Mesenchymal stem cell (in vitro differentiated cells and primary cell): Measurements from ENCODE around the gene LRFN2.
A peak's percentile ranks its signal among the peaks of the same experiment; 100 is the strongest.

Experiments used
- DNase-seq: peaks from one replicate; pipeline ENCODE4 v3.0.0-alpha.2; 2013
- H2AFZ ChIP-seq: one replicate; pipeline ENCODE4 v1.6.1; 2013; ENCODE audit warnings: low read depth, mild to moderate bottlenecking, control low read depth, inconsistent platforms, low read length, moderate library complexity
- H2AK5ac ChIP-seq: 2 replicates; pipeline ENCODE4 v1.6.1; 2013; ENCODE audit warnings: low read length, moderate library complexity, mild to moderate bottlenecking, inconsistent platforms; ENCODE audit not compliant: severe bottlenecking
- H2BK120ac ChIP-seq: one replicate; pipeline ENCODE4 v1.6.1; 2013; ENCODE audit warnings: low read depth, mild to moderate bottlenecking, inconsistent platforms, low read length, moderate library complexity
- H2BK12ac ChIP-seq, 2 experiments: one replicate each; pipeline ENCODE4 v1.6.1; 2013; ENCODE audit warnings: inconsistent platforms in 2 of 2, low read length in 2 of 2, mild to moderate bottlenecking in 2 of 2, moderate library complexity in 2 of 2, control low read depth in 1 of 2
- H2BK15ac ChIP-seq: one replicate; pipeline ENCODE4 v1.6.1; 2013; ENCODE audit warnings: mild to moderate bottlenecking, low read depth, inconsistent platforms; ENCODE audit not compliant: poor library complexity, severe bottlenecking
- H2BK5ac ChIP-seq: 2 replicates; pipeline ENCODE4 v1.6.1; 2013; ENCODE audit warnings: low read depth, mild to moderate bottlenecking, low read length, control low read depth, inconsistent platforms; ENCODE audit not compliant: poor library complexity, severe bottlenecking
- H3K14ac ChIP-seq, 2 experiments: one replicate each; pipeline ENCODE4 v1.6.1; 2013; ENCODE audit warnings: inconsistent platforms in 2 of 2, low read length in 2 of 2, control low read depth in 1 of 2, mild to moderate bottlenecking in 1 of 2, moderate library complexity in 1 of 2
- H3K18ac ChIP-seq, 2 experiments: one replicate each; pipeline ENCODE4 v1.6.1; 2013; ENCODE audit warnings: inconsistent platforms in 2 of 2, low read length in 2 of 2, control low read depth in 1 of 2, low read depth in 1 of 2, mild to moderate bottlenecking in 1 of 2
- H3K23ac ChIP-seq, 2 experiments: one replicate each; pipeline ENCODE4 v1.6.1; 2013; ENCODE audit warnings: inconsistent platforms in 2 of 2, low read length in 2 of 2, mild to moderate bottlenecking in 2 of 2, moderate library complexity in 2 of 2, control low read depth in 1 of 2
- H3K27ac ChIP-seq: 2 replicates; pipeline ENCODE4 v1.5.1; 2013; ENCODE audit warnings: mild to moderate bottlenecking, moderate library complexity, low read length, control low read depth, inconsistent platforms; ENCODE audit not compliant: poor library complexity, severe bottlenecking
- H3K27me3 ChIP-seq, 2 experiments: 2 replicates each; pipeline versions ENCODE4 v1.6.1 to v1.7.0; 2013; ENCODE audit warnings: low read length in 2 of 2, mild to moderate bottlenecking in 2 of 2, moderate library complexity in 2 of 2, control low read depth in 1 of 2, inconsistent platforms in 1 of 2; ENCODE audit not compliant: control insufficient read depth in 1 of 2, insufficient read depth in 1 of 2
- H3K36me3 ChIP-seq, 2 experiments: 2 replicates each; pipeline versions ENCODE4 v1.6.1 to v1.7.0; 2013; ENCODE audit warnings: low read length in 2 of 2, control low read depth in 1 of 2, inconsistent platforms in 1 of 2, low read depth in 1 of 2, mild to moderate bottlenecking in 1 of 2; ENCODE audit not compliant: insufficient read depth in 2 of 2, control insufficient read depth in 1 of 2
- H3K4ac ChIP-seq, 2 experiments: one replicate each; pipeline ENCODE4 v1.6.1; 2013; ENCODE audit warnings: inconsistent platforms in 2 of 2, low read length in 2 of 2, mild to moderate bottlenecking in 2 of 2, moderate library complexity in 2 of 2, control low read depth in 1 of 2, low read depth in 1 of 2
- H3K4me1 ChIP-seq: 2 replicates; pipeline ENCODE4 v1.6.1; 2013; ENCODE audit warnings: low read depth, low read length, control low read depth; ENCODE audit not compliant: control insufficient read depth, insufficient read depth
- H3K4me2 ChIP-seq: 2 replicates; pipeline ENCODE4 v1.6.1; 2013; ENCODE audit warnings: low read length, mild to moderate bottlenecking, inconsistent platforms; ENCODE audit not compliant: poor library complexity, severe bottlenecking
- H3K4me3 ChIP-seq, 2 experiments: 2 replicates each; pipeline versions ENCODE4 v1.5.1 to v1.7.0; 2013; ENCODE audit warnings: low read length in 2 of 2, mild to moderate bottlenecking in 2 of 2, control low read depth in 1 of 2, low read depth in 1 of 2; ENCODE audit not compliant: insufficient read depth in 1 of 2
- H3K79me1 ChIP-seq: replicated peaks from 2 replicates; pipeline ENCODE4 v1.6.1; 2013; ENCODE audit warnings: mild to moderate bottlenecking, control low read depth, low read length, inconsistent platforms; ENCODE audit not compliant: poor library complexity, severe bottlenecking
- H3K9ac ChIP-seq: 2 replicates; pipeline ENCODE4 v1.7.0; 2013; ENCODE audit warnings: mild to moderate bottlenecking, low read length, moderate library complexity
- H3K9me3 ChIP-seq: 2 replicates; pipeline ENCODE4 v1.7.0; 2013; ENCODE audit warnings: mild to moderate bottlenecking, low read length; ENCODE audit not compliant: control insufficient read depth
- H4K8ac ChIP-seq: one replicate; pipeline ENCODE4 v1.6.1; 2013; ENCODE audit warnings: inconsistent platforms, mild to moderate bottlenecking, low read length, moderate library complexity
- H4K91ac ChIP-seq: one replicate; pipeline ENCODE4 v1.6.1; 2013; ENCODE audit warnings: mild to moderate bottlenecking, low read length, inconsistent platforms
- WGBS: methylation state at CpG from one replicate; pipeline ENCODE4 v1.1.7; 2013; ENCODE audit warnings: mixed read lengths; 5-methylcytosine and 5-hydroxymethylcytosine counted together

LRFN2 gene

GRCh38 chr6:40350747-40351217, 236.4 kb downstream of the LRFN2 start:
- Histone ChIP-seq H2BK15ac (no peak overlapping the region), H3K4me1 (no peaks in the 10 kb centered on the region), H3K9ac (no peak overlapping the region), H4K91ac (no peak overlapping the region), H3K9me3 (no peaks in the 10 kb centered on the region), H3K4ac (no peak overlapping the region), H3K27ac (no peak overlapping the region), H2AK5ac (no peak overlapping the region), H2BK120ac (no peak overlapping the region), H2BK5ac (no peak overlapping the region), H3K79me1 (no peaks in the 10 kb centered on the region), H3K4me3 (no peak overlapping the region), H2AFZ (no peak overlapping the region), H3K27me3 (peaks cover 0 to 11% of the 10 kb centered on the region in 2 experiments), H2BK12ac (peak overlapping the region in 1 of 2 experiments; percentile 64), H3K14ac (peak overlapping the region in 1 of 2 experiments; percentile 68), H3K18ac (peak overlapping the region in 1 of 2 experiments; percentile 54), H3K36me3 (no peaks in the 10 kb centered on the region), H3K4me2 (no peak overlapping the region), H3K23ac (peak overlapping the region in 1 of 2 experiments; percentile 57), H4K8ac (no peak overlapping the region)
- DNase-seq = no peak
- WGBS = 56% methylated on average over 3 of the region's 3 CpGs

- Histone ChIP-seq H3K18ac (peak overlapping the region in 1 of 2 experiments; percentile 54), H3K27me3 (peaks cover 0 to 11% of the 10 kb centered on the region in 2 experiments), H2BK12ac (no peak overlapping the region), H3K79me1 (no peaks in the 10 kb centered on the region), H3K27ac (no peak overlapping the region), H2BK120ac (no peak overlapping the region), H2AK5ac (no peak overlapping the region), H4K91ac (peak overlapping the region; percentile 1), H3K14ac (peak overlapping the region in 1 of 2 experiments; percentile 68), H3K4me3 (no peak overlapping the region), H2BK15ac (no peak overlapping the region), H2AFZ (no peak overlapping the region), H4K8ac (no peak overlapping the region), H3K9me3 (no peaks in the 10 kb centered on the region), H3K23ac (peak overlapping the region in 1 of 2 experiments; percentile 57), H3K36me3 (no peaks in the 10 kb centered on the region), H3K4me1 (no peaks in the 10 kb centered on the region), H3K4me2 (no peak overlapping the region), H2BK5ac (no peak overlapping the region), H3K4ac (no peak overlapping the region), H3K9ac (no peak overlapping the region)
- DNase-seq = no peak
- WGBS = 76% methylated on average over 11 of the region's 11 CpGs
Observed at GRCh38 chr6:40349901-40350746, 237.0 kb downstream of the LRFN2 start.

GRCh38 chr6:40349123-40349900, 237.9 kb downstream of the LRFN2 start:
- Histone ChIP-seq H4K8ac (no peak overlapping the region), H4K91ac (no peak overlapping the region), H3K23ac (no peak overlapping the region), H3K27ac (no peak overlapping the region), H2AK5ac (no peak overlapping the region), H2BK15ac (no peak overlapping the region), H2BK5ac (no peak overlapping the region), H3K14ac (no peak overlapping the region), H2BK120ac (peak overlapping the region; percentile 23), H3K4me2 (no peak overlapping the region), H3K4me3 (no peak overlapping the region), H3K36me3 (no peaks in the 10 kb centered on the region), H3K4ac (no peak overlapping the region), H3K9me3 (no peaks in the 10 kb centered on the region), H3K79me1 (no peaks in the 10 kb centered on the region), H2AFZ (no peak overlapping the region), H2BK12ac (no peak overlapping the region), H3K18ac (no peak overlapping the region), H3K9ac (no peak overlapping the region), H3K4me1 (no peaks in the 10 kb centered on the region), H3K27me3 (peaks cover under 1 to 16% of the 10 kb centered on the region in 2 experiments)
- DNase-seq = peak; percentile 24
- 69% methylated on average over 11 of the region's 11 CpGs for WGBS

GRCh38 chr6:40348591-40348990, 238.6 kb downstream of the LRFN2 start:
- Histone ChIP-seq H3K79me1 (no peaks in the 10 kb centered on the region), H3K27me3 (peaks cover 6 to 23% of the 10 kb centered on the region in 2 experiments), H3K4me2 (no peak overlapping the region), H2AFZ (no peak overlapping the region), H3K18ac (no peak overlapping the region), H3K14ac (peak overlapping the region in 1 of 2 experiments; percentile 11), H2BK5ac (no peak overlapping the region), H3K9me3 (no peaks in the 10 kb centered on the region), H3K23ac (no peak overlapping the region), H4K91ac (no peak overlapping the region), H3K4me3 (no peak overlapping the region), H3K9ac (no peak overlapping the region), H3K27ac (no peak overlapping the region), H3K4me1 (no peaks in the 10 kb centered on the region), H2AK5ac (no peak overlapping the region), H4K8ac (no peak overlapping the region), H3K4ac (no peak overlapping the region), H3K36me3 (no peaks in the 10 kb centered on the region), H2BK120ac (no peak overlapping the region), H2BK15ac (no peak overlapping the region), H2BK12ac (no peak overlapping the region)
- no peak for DNase-seq
- whole genome bisulfite sequencing = 86% methylated on average over 4 of the region's 4 CpGs
